AG20443 (cell line): Measurements from ENCODE around the gene ACSM5.
"Not testable (repeated sequence)": the region's sequence is repeated elsewhere in the genome, so short reads cannot be mapped to it uniquely, and the experiment has no call there.

ENCODE experiments used
- DNase-seq: peaks from one replicate; pipeline ENCODE4 v3.0.0; 2012; ENCODE audit warnings: low spot score, mixed read lengths

Gene ACSM5

DNA sequence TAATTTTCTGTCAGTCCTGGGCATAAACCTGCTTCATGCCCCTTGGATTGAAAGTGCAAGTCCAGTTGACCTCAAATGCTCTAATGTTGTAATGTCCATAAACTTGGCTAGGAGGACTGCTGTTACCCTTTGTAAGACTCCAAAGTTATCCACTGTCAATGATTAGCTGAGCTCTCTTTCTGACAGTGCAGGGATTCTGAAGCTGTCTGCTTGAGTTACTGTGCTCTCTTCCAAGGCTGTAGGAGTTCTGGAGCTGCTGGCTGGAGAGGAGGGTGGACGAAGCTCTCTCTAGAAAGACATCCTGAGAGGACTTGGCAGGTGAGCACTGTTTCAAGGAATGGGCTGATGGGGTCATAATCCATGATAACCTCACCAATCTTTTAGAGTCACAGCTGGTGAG is 42.0 kb downstream of the ACSM5 start, which contains the start of gene ACSM2A:
ACSM2A (plus strand) TSS at position 158 of the 400 bp plus-strand sequence. CDS start 8,594 bp downstream, outside the sequence.
- not testable (repeated sequence) for DNase-seq

DNA sequence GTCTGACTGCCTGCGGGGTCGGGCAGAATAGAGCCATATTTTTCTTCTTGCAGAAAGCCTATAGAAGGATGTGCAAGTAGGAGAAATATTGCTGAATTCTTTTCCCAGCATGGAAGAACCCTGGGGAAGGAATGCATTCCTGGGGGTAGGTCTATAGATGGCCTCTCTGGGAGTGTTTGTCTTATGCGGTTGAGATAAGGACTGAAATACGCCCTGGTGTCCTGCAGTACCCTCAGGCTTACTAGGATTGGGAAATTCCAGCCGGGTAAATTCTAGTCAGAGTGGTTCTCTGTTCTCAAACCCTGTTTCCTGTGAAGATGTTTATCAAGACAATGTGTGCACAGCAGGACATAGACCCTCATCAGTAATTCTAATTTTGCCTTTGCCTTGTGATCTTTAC is 44.3 kb downstream of the ACSM5 start:
- DNase-seq, result not testable (repeated sequence)

DNA sequence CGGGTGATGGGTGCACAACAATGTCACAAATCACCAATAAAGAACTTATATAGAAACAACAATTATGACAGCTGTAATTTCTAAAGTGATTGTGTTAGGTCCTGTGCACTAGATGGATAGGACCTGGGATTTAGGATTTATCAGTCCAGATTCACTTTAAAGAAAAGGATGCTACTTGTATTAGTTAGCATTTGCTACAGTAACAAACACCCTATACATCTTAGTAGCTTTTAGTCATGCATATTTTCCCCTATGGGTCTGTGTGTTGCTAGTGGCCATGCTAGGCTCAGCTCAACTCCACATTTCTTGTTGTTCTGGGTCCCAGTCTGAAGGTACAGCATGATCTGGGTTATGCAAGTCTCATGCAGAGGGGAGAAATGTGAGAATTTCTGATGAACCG is 49.9 kb downstream of the ACSM5 start:
- DNase-seq, result not testable (repeated sequence)

DNA sequence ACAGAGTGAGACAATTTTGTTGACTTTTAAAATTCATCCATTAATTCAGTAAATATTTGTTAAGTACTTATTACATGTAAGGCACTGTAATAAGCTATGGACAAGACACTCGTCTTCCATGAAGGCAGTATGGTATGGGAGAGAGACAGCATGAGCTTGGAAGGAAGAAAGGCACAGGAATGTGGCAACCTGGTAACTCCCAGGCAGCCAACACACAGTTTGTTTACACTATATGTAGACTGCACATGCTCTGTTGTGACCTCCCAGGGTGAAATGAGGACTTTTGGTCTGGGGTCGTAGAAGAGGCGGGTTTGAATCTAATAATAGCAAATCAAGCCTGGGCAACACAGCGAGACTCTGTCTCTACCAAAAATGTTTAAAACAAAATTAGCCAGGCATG is 51.0 kb downstream of the ACSM5 start:
- not testable (repeated sequence) for DNase-seq

DNA sequence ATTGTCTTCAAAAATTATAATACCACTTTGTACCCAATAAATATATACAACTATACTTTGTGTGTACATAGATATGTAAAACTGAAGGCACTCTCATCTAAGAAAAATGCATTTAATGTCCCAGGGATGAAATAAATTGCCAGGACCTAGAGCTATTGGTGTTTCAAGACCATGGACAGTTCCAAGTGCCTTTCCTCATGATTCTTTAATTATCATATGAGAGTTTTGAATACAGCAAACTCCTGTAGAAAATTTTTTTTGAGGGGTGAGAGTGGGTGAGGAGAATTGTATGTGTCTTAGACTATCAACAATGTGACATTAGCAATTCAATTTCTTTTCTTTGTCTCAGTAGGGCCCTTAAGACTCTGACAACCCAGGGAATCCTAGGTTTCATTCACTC is 59.6 kb downstream of the ACSM5 start:
- DNase-seq, result not testable (repeated sequence)

DNA sequence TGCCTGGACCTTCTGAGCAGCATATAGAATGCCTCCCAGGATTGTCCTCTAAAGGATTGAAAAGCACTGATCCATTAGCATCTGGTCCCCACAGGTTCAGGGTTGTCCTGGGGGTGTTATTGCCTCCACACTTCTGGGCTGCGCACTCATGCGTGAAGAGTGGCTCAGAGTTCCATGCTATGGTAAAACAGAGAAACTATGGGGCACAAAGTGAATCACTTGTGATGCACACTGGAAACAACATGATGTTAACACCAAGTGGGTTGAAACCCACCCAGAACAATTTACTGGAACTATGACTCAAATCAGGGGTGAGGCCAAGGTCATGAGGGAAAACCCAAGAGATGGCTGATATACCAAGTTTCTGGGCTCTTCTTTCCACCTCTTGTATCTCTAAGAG is 60.6 kb downstream of the ACSM5 start:
- DNase-seq, result not testable (repeated sequence)

DNA sequence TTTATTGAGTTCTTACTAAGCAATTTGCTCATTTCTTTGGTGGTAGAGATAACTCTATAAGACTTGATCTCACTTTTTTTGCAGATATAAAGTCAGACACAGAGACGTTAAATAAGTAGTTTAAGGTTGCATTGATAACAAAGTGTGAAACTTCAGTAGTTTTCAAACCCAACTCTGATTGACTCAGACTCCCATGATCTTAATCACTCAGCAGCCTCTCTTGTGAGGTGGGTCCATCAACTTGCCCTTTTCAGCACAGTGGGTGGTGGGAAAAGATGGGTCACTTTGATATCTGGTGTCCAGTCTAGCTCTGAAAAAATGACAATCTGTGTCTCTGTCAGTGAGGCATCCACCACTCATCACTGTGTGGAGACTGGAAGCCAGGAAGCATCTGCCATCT is 61.4 kb downstream of the ACSM5 start:
- not testable (repeated sequence) for DNase-seq

DNA sequence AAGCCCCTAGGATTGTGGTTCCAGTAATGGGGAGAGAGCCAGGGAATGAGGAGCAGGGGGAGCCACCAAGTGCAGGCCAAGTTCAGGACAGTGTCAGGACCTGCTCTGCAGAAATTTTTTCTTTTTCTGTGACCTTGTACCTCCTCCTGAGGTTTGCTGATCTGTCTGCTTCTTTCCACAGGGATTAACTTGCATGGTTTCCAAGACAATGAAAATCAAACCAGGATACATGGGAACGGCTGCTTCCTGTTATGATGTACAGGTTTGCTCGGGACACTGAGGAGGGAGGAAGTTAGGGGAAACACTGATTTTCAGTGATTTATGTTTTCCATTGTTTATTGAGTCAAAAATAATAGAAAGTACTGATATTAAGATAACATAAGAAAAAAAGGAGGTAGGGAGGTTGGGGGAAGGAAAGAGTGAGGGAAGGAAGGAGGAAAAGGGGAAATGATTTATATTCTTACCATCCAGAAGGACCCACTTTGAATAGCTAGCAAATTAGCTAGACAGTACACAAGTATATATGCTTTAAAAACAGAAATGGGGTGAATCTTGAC is 67.9 kb downstream of the ACSM5 start:
- DNase-seq, result not testable (repeated sequence)

DNA sequence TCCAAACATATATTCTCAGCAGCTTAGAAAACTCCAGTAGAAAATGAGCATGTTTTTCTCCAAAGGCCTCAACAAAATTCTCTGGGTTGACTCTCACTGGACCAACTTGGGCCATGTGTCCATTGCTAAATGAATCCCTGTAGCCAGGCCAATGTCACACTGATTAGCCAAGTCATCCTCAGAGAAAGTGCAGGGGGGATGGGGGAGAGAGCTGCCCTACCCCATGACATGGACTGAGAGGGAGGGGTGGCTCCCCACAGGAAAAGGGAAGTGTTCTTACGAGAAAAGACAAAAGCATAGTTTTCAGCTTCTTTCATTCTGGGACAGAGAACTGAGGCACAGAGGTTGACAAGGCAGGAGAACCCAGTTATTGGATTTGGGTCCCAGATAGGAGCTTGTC is 74.7 kb downstream of the ACSM5 start:
- DNase-seq, result not testable (repeated sequence)

DNA sequence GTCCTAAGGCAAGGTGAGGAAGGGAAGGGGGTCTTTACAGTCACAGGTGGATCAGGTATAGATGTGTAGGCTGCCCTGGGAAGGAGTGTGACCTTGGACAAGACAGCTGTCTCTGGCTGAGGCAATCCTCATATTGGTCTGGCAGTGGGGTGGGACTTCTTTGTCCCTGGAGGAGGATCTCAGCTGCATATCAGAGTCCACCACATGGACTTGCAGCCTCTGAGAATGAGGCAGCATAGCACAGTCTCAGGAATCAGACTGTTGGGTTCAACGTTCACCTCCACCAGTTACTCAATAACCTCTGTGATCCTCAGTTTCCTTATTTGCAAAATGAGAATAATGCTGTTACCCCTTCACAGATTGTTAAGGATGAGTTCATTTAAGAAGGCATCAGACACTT is 75.4 kb downstream of the ACSM5 start:
- DNase-seq, result no peak

DNA sequence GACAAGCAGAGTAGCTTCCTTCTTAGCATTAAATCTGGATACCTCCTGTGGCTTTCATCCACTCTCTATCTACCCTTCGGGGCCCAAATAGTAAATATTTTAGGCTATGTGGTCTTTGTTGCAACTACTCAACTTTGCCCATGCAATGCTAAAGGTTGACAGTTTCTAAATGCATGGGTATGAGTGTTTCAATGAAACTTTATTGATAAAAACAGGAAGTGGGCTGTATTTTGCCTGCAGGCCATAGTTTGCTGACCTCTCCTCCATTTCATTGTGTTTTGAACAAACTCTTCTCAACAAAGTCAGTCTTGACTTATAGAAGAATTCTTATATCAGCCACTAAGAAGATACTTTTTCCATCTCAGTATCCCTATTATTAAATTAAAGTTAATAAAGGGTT is 76.1 kb downstream of the ACSM5 start:
- no peak for DNase-seq
